Lower leg skin (tissue), 3 donors: ENCODE data around the gene KLB.

Source experiments
- CTCF ChIP-seq, 3 donors: fragments of 450-650 bp; IDR thresholded peaks; one replicate each; pipeline ENCODE4 v1.5.1; 2016; ENCODE audit warnings: antibody characterized with exemption in 3 of 3, mild to moderate bottlenecking in 3 of 3, moderate library complexity in 2 of 3
- POLR2A ChIP-seq, 2 donors: fragments of 450-650 bp; IDR thresholded peaks; one replicate each; pipeline ENCODE4 v1.6.1; 2016 to 2017; ENCODE audit warnings: antibody characterized with exemption in 2 of 2, mild to moderate bottlenecking in 1 of 2, moderate library complexity in 1 of 2

GRCh38 chr4:39456946-39457763 lies 50.4 kb downstream of the KLB start:
- TF ChIP-seq CTCF (IDR thresholded peaks at IDR 0.05): no peak
- TF ChIP-seq POLR2A (IDR thresholded peaks at IDR 0.05): no peak
